ENCODE results near the gene COQ2.
A peak's percentile ranks its signal among the peaks of the same experiment; 100 is the strongest.

DNA sequence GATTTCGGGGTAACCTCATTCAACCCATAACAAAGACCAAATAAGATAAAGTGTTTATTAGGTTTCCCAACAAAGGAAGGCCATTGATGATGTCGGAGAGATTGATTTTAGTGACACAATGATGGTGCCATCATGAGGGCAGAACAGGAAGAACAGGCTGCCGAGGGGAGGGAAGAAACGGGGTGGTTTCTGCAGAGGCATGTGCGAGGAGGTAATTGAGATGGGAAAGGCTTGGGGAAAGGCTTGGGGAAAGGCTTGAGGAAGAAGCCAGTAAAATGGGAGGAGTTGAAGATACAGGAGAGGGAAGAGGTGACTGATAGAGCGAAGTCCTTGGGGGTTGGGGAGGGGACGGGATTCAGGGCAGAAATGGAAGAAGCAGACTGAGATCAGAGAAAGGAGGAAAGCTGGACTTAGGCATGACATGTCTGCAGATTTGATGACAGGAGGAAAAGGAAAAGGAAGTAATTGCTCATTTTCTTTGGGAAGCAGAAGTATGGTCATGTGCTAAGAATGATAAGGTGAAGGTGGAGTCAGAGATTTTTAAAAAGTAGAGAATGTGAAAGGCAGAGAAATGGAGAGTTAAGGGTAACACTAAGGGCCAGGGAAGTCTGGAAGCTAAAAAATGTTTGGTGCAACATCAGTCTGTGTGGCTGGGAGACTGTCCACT, 44.1 kb upstream of the COQ2 start:
- TF ChIP-seq, protein P1, sequence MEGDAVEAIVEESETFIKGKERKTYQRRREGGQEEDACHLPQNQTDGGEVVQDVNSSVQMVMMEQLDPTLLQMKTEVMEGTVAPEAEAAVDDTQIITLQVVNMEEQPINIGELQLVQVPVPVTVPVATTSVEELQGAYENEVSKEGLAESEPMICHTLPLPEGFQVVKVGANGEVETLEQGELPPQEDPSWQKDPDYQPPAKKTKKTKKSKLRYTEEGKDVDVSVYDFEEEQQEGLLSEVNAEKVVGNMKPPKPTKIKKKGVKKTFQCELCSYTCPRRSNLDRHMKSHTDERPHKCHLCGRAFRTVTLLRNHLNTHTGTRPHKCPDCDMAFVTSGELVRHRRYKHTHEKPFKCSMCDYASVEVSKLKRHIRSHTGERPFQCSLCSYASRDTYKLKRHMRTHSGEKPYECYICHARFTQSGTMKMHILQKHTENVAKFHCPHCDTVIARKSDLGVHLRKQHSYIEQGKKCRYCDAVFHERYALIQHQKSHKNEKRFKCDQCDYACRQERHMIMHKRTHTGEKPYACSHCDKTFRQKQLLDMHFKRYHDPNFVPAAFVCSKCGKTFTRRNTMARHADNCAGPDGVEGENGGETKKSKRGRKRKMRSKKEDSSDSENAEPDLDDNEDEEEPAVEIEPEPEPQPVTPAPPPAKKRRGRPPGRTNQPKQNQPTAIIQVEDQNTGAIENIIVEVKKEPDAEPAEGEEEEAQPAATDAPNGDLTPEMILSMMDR (conservative IDR thresholded peaks at IDR 0.05; ENCODE audit: low read depth in 2 of 2) = peak; percentile 54 to 74
- TF ChIP-seq JUNB (IDR thresholded peaks at IDR 0.05; ENCODE audit: unreplicated experiment) (no peak), POLR2AphosphoS5 (IDR thresholded peaks at IDR 0.05; ENCODE audit: low read depth) (no peak), EZH2phosphoT487 (IDR thresholded peaks at IDR 0.05; ENCODE audit: unreplicated experiment) (no peak), EZH2 (IDR thresholded peaks at IDR 0.05; ENCODE audit: low read depth, unreplicated experiment) (no peak), STAT1 (IDR thresholded peaks at IDR 0.05; ENCODE audit: unreplicated experiment) (no peak), CREB1 (CRISPR knock-in tag; IDR thresholded peaks at IDR 0.05; ENCODE audit: low read depth) (peak; percentile 56; the same call in 1 of the 2 replicates), NANOG (IDR thresholded peaks at IDR 0.05; ENCODE audit: borderline replicate concordance) (no peak)
- TF ChIP-seq, protein P2, sequence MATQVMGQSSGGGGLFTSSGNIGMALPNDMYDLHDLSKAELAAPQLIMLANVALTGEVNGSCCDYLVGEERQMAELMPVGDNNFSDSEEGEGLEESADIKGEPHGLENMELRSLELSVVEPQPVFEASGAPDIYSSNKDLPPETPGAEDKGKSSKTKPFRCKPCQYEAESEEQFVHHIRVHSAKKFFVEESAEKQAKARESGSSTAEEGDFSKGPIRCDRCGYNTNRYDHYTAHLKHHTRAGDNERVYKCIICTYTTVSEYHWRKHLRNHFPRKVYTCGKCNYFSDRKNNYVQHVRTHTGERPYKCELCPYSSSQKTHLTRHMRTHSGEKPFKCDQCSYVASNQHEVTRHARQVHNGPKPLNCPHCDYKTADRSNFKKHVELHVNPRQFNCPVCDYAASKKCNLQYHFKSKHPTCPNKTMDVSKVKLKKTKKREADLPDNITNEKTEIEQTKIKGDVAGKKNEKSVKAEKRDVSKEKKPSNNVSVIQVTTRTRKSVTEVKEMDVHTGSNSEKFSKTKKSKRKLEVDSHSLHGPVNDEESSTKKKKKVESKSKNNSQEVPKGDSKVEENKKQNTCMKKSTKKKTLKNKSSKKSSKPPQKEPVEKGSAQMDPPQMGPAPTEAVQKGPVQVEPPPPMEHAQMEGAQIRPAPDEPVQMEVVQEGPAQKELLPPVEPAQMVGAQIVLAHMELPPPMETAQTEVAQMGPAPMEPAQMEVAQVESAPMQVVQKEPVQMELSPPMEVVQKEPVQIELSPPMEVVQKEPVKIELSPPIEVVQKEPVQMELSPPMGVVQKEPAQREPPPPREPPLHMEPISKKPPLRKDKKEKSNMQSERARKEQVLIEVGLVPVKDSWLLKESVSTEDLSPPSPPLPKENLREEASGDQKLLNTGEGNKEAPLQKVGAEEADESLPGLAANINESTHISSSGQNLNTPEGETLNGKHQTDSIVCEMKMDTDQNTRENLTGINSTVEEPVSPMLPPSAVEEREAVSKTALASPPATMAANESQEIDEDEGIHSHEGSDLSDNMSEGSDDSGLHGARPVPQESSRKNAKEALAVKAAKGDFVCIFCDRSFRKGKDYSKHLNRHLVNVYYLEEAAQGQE (IDR thresholded peaks at IDR 0.05; ENCODE audit: unreplicated experiment) = no peak
